ENCODE measurements around the gene RGS14.

The RGS14 gene

GRCh38 chr5:177364159-177364962, 6.6 kb downstream of the RGS14 start:
- peaks cover 10% of the 10 kb centered on the region; the same call in 1 of the 2 replicates for H3F3A ChIP-seq (ENCODE audit: insufficient read depth)
- no peak overlapping the region for H3K9ac ChIP-seq (ENCODE audit: low read length)
- no peaks in the 10 kb centered on the region for H3K27me3 ChIP-seq (ENCODE audit: low read length)
- no peaks in the 10 kb centered on the region for H3K79me2 ChIP-seq (ENCODE audit: insufficient read depth, low read length)
- H2AFZ ChIP-seq (ENCODE audit: low read depth, low read length, severe bottlenecking) = no peak overlapping the region
- H3K27ac ChIP-seq (ENCODE audit: low read depth, low read length) = no peak overlapping the region
- H3K4me2 ChIP-seq (ENCODE audit: low read depth, low read length, poor library complexity, severe bottlenecking) = no peak overlapping the region
- H4K20me1 ChIP-seq (ENCODE audit: low read depth, low read length) = no peaks in the 10 kb centered on the region
- no peaks in the 10 kb centered on the region for H3K9me3 ChIP-seq (ENCODE audit: insufficient read depth, low read length)
- no peak overlapping the region for H3K4me3 ChIP-seq (ENCODE audit: insufficient read depth, low read length, poor library complexity, severe bottlenecking)
- no peaks in the 10 kb centered on the region for H3K36me3 ChIP-seq (ENCODE audit: low read length)
- no peaks in the 10 kb centered on the region for H3K9me2 ChIP-seq (replicated peaks; ENCODE audit: insufficient read depth, low read length)
- no peak for TF ChIP-seq EZH2phosphoT487 (conservative IDR thresholded peaks at IDR 0.05; ENCODE audit: low read length)
- TF ChIP-seq CTCF (IDR thresholded peaks at IDR 0.05; ENCODE audit: insufficient read depth, low read length, poor library complexity, severe bottlenecking) = no peak

GRCh38 chr5:177365845-177366527, 8.3 kb downstream of the RGS14 start:
- no peak overlapping the region for H3K27ac ChIP-seq (ENCODE audit: low read depth, low read length)
- no peak overlapping the region for H2AFZ ChIP-seq (ENCODE audit: low read depth, low read length, severe bottlenecking)

GRCh38 chr5:177366528-177367322, 9.0 kb downstream of the RGS14 start:
- Histone ChIP-seq H3K4me2 (ENCODE audit: low read depth, low read length, poor library complexity, severe bottlenecking) (no peak overlapping the region), H3K27me3 (ENCODE audit: low read length) (no peaks in the 10 kb centered on the region), H3K9me2 (replicated peaks; ENCODE audit: insufficient read depth, low read length) (no peaks in the 10 kb centered on the region), H3K4me3 (ENCODE audit: insufficient read depth, low read length, poor library complexity, severe bottlenecking) (no peak overlapping the region), H3K9ac (ENCODE audit: low read length) (no peak overlapping the region), H4K20me1 (ENCODE audit: low read depth, low read length) (no peaks in the 10 kb centered on the region), H2AFZ (ENCODE audit: low read depth, low read length, severe bottlenecking) (no peak overlapping the region), H3K79me2 (ENCODE audit: insufficient read depth, low read length) (no peaks in the 10 kb centered on the region), H3K27ac (ENCODE audit: low read depth, low read length) (no peak overlapping the region), H3K36me3 (ENCODE audit: low read length) (no peaks in the 10 kb centered on the region), H3F3A (ENCODE audit: insufficient read depth) (peaks cover 7% of the 10 kb centered on the region; the same call in 1 of the 2 replicates), H3K9me3 (ENCODE audit: insufficient read depth, low read length) (no peaks in the 10 kb centered on the region)
- TF ChIP-seq CTCF (IDR thresholded peaks at IDR 0.05; ENCODE audit: insufficient read depth, low read length, poor library complexity, severe bottlenecking) (no peak), EZH2phosphoT487 (conservative IDR thresholded peaks at IDR 0.05; ENCODE audit: low read length) (no peak)

More at GRCh38 chr5:177365845-177366527, 8.3 kb downstream of the RGS14 start:
- Histone ChIP-seq H3K4me2 (ENCODE audit: low read depth, low read length, poor library complexity, severe bottlenecking) (no peak overlapping the region), H3K9me3 (ENCODE audit: insufficient read depth, low read length) (no peaks in the 10 kb centered on the region), H4K20me1 (ENCODE audit: low read depth, low read length) (no peaks in the 10 kb centered on the region), H3K4me3 (ENCODE audit: insufficient read depth, low read length, poor library complexity, severe bottlenecking) (no peak overlapping the region), H3K9me2 (replicated peaks; ENCODE audit: insufficient read depth, low read length) (no peaks in the 10 kb centered on the region), H3K9ac (ENCODE audit: low read length) (no peak overlapping the region), H3K36me3 (ENCODE audit: low read length) (no peaks in the 10 kb centered on the region), H3F3A (ENCODE audit: insufficient read depth) (peaks cover 10% of the 10 kb centered on the region; the same call in 1 of the 2 replicates), H3K79me2 (ENCODE audit: insufficient read depth, low read length) (no peaks in the 10 kb centered on the region), H3K27me3 (ENCODE audit: low read length) (no peaks in the 10 kb centered on the region)
- TF ChIP-seq EZH2phosphoT487 (conservative IDR thresholded peaks at IDR 0.05; ENCODE audit: low read length) = no peak
- TF ChIP-seq CTCF (IDR thresholded peaks at IDR 0.05; ENCODE audit: insufficient read depth, low read length, poor library complexity, severe bottlenecking) = no peak
